HG03442 (cell line): Measurements from ENCODE around the gene CNGA3.

Source experiments
- ATAC-seq: cut with Tn5 transposase; IDR thresholded peaks from one replicate; pipeline ENCODE4 v1.9.1; 2021; ENCODE audit warnings: mild to moderate bottlenecking, moderate library complexity; ENCODE audit not compliant: unreplicated experiment

Gene CNGA3

DNA sequence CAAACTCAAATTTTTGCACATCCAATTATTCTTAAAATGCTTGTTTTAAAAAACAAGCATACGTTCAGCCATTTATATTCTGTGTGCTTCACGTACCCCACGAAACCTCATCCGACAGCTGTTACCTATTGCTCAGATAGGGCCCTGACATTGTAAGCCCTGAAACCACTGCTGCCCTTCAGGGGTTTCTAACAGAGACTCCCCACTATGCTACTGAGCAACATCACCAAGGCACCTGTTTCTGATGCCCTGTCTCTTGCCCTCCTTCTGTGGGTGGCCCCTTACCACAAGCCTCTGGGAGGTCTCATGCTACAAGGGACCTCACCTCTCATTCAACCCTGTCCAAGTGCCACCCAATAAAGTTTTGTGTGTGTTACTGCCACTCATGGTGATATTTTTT lies 18.5 kb upstream of the CNGA3 start:
- ATAC-seq, result no peak

DNA sequence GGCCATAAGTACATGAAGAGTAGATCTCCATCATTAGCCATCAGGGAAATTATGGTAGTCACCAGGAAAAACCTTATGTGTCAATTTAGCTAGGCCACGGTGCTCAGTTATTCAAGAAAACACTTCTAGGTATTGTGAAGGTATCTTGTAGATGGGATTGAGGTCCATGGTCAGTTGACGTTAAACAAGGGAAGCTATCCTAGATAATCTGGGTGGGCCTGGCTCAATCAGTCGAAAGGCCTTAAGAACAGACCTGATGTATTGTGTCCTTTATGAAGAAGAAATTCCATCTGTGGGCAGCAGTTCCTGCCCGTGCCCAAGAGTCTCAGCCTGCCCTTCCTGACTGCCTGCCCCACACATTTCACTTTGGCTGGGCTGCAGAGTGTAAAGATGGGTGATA lies 16.7 kb upstream of the CNGA3 start:
- no peak for ATAC-seq

DNA sequence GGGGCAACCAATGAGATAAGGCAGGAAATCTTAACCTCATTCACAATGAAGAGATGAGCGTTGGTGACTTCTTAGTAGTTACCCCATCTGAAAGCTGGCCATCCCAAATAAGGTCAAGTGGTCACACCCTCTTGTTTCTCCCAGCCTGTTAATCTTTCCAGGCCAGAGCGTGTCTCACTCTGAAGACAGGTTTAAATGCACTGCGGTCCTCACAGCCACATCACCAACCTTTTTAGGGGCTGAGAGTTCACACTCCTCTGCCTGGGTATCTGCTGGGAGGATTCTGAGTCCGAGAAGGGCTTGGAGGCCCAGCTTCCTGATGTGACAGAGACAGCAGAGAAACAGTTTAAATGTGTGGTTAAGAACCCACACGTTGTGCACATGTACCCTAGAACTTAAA lies 13.3 kb upstream of the CNGA3 start:
- no peak for ATAC-seq

DNA sequence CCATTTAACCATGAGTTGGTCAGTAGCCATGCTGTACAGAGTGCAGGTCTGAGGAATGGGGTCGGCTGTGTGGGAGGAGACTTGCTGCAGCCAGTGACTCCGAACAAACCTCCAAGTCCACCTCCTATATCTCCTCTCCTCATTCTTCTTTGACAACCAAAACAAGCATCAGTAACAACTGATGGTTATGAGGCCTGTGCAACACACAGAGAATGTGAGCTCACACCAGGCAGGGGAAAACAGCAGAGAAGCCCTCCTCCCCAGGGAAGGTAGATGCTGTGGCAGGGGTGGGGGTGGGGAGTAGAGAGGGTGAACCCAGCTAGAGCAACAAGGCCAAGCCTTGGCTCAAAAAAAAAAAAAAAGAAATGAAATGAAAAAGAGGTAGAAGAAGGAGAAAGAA lies 12.3 kb upstream of the CNGA3 start:
- ATAC-seq, result no peak

DNA sequence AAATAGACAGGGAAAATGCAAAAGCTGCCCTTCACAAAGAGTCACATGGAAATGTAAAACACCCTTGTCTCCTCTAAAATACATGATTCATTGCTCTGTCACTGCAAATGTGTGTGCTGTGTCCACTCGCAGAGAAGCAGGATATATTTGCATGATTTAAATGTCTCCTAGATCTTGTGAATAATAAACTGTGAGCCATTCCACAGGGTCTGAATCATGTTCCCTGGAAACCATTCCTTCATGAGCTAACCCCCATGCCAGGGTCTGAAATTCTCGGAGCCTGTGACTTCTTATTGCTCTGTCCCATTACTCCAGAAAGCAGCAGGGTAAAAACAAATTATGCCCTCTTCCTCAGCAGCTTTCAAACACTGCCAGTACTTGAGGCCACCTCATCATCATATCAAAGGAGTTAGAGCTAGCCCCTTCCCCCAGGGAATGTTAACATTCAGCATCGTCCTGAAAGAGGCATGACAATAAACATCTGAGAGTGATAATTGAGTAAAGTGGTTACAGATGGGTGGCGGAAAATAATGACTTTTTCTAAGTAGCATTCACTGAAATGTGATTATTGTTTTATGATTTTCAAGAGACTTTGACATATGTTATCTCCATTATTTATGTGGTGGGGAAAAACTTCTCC lies 11.7 kb upstream of the CNGA3 start:
- no peak for ATAC-seq

DNA sequence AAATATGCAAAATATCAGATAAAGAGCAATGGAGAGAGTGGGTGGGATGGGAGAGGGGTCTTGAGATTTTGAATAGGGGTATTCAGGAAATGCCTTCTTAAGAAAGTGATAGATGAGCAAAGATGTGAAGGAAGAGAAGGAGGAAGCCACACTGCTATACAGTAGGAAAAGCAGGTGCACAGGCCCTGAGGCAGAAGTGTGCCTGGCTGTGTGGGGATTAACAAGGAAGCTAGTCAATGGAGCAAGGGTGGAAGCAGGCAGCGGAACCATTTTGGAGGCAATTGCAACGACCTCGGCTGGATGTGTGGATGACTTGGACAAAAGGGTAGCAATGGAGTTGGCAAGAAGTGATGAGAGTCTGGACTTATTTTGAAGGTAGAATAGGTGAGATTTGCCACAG lies 11.0 kb upstream of the CNGA3 start:
- no peak for ATAC-seq

DNA sequence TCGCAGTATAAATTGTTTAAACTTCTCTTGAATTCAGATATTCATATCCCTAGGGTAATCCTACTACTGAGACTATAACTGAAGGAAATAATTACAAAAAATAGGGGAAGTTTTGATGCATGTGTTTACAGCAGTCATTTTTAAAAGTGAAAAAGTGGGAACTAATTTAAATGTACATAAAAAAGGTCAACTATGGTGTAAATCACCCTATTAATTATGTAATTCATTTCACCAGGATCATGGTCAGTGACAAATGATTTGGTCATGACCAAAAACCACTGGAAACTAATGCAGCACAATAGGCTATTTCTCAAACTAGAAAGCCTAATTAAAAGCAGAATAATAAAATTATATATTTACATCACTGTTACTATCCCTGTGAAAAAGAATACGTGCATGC lies 5.0 kb upstream of the CNGA3 start:
- ATAC-seq, result no peak

DNA sequence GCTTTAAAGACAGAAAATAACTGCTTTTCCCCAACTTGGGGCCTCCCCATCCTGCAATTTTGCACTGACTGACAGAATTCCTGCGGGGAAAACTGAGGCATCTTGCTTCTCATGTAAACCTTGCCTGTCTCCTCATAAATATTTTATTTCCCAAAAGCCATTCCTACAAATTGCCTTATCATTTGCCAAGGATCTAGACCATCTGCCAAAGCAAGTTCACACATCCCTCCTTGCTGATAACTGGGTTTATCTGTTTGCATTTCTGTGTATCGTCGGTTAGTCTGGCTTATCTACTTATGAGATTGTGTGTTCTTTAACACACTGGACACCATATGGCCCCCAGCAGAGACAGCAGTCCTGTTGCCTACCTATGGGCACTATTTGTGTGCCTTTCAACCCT lies 3.0 kb upstream of the CNGA3 start:
- ATAC-seq, result no peak

DNA sequence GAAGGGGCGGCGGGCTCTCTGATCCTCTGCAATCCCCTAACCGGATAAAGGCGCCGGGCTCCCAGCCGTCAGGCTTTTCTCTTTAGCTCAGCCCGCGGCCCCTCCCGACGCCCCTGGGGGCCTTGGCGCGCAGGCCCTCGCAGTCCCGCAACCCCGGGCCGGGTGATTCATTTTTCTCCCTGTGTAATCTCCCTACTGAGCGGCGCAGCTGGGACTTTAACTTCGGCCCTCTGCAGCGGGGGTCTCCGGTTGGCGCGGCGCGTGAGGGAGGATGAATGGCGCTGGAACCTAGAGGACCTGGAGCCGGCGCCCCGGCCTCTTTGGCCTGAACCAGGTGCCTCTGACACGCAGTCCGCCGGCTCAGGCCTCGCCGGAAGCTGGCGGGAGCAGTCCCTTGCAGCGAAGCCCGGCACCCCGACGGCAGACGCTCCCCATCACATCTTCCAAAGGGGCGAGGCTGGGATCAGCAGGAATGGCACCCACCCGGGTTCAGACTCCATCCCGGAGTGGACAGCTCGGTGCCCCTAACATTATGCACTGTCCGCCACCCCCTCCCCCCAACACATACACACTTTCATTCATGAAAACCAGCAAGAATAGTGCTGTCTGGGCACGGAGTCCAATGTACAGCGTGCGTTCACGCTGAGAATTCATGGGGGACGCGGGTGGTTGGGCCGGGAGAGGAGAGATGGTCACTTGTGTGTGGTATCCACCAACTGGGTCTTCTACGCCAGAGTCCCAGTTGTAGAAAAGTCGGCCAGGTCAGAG lies 1.2 kb downstream of the CNGA3 start:
- ATAC-seq, result no peak

DNA sequence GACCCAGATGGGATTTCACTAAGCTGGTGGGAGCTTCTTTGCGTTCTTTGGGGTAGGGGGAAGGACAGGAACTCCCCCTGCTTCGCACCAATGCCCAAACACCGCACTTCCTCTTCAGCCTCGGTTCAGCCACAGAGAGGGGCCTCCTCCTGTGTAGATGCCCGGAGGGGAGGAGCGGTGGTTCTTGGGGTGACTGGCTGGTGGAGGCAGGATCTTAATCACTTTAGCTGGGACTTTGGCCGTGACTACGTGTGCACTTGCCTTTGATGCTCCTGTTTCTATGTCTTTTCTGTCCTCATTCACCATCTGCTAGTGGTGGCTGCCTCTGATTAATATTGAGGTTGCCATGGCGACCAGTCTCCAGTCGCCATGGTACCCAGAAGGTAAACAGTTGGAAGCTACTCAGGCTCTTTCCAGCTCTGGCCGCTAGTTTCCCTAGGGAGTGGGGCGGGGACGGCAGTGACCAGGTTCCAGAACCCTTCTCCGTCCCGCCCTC lies 1.9 kb downstream of the CNGA3 start:
- no peak for ATAC-seq

DNA sequence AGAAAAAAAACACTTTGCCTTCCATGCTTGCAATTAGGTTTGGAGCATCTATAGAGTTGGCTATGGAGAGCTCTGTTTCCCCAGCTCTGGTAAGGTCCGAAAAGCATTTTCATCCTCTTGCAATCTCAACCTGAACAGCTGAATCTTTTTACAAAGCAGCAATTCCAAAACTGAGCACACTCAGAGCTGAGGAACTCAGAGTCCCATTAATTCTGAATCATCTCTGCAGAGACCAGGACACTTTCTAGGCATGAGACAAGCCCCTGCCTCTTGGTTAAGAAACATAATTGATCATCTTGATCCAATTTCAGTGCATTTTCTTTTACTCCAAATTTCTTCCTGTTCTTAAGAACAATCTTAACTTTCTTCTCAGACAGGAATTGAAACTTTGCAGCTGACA lies 4.2 kb downstream of the CNGA3 start:
- ATAC-seq, result no peak

DNA sequence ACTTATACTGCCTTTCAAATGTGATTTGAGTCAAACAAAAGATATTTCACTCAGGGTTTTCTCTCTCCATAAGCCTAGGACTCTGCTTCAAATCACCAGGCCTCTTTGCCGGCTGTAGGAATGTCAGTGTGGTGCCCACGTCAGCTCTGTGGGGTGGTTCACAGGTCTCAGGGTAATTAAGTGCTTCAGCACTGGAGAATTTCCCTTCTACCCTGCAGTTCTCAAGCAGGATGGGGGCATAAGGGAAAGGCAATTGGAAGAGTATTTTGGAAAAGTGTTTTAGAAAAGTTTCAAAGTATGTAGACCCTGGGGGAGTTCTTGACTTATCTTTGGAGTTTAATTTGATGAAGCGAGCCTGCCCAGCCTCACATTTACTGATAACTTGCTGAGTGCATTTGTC lies 9.6 kb downstream of the CNGA3 start:
- no peak for ATAC-seq

DNA sequence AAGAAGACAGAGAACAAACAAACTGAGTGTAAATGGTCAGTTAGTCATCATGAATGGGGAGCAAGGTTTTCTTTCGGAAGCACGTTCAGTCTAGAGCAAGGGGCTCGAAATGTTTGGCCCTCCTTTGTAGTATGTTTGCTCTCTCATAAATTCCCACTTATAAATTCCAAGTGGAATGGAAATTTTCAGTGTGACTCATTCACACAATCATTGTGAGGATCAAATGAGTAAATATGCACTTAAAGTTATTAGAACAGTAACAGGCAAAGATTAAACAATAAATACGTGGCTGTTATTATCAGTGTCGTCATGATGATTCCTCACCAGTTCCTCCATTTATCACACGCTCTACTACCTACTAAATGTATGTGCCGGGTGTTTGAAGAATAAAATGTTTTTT lies 10.5 kb downstream of the CNGA3 start:
- no peak for ATAC-seq

DNA sequence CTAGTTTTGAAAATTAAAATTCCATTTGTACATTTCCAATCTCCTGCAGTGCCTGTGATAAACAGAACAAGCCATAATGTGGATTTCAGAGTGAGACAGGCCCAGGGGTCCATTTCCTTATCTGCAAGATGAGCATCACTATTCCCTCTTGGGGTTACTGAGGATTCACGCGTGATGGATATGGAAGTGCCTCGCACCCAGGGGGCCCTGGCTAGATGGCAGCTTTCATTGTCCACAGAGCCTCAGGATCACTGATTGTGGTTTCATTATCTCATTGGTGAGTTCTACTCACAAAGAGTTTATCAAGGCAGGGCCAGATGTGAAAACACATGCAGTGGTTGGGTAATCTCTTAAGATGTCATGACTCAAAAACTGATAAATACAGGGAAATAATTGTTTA lies 11.6 kb downstream of the CNGA3 start:
- ATAC-seq, result no peak

DNA sequence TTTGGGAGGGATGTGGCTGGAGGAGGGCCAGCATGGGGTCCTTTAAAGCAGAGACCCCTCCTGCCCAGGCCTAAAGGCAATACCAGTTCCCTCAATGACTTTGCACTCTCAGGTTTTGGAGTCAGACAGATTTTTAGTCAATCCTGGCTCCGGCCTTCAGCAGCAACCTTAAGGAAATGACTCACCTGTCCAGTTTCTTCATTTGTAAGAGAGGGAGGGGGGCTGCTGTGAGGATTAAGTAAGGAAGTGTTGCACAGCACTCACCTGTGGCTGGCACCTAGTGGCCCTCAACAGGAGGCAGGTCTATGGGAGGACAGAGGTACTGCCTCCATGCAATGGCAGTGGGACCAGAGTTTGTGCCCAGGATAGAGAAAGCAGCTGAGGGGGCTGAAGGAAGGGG lies 13.7 kb downstream of the CNGA3 start:
- no peak for ATAC-seq

DNA sequence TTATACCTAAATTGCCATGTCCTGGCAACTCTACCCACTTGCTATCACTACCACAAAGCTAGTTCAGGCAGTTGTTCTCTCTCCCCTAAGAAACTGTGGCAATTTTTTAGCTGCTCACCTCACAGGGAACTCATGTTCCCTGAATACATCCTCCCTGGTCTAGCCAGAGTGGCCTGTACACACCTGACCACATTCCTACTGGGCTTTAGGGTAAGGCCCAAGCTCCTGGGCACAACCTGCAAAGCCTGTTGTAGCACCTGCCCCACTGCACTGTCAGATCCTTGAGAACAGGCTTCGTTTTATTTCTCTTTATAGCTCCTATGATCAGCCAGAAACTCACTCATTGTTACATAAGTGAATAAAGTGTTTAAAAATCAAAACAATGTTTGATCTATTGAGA lies 21.5 kb downstream of the CNGA3 start:
- no peak for ATAC-seq

DNA sequence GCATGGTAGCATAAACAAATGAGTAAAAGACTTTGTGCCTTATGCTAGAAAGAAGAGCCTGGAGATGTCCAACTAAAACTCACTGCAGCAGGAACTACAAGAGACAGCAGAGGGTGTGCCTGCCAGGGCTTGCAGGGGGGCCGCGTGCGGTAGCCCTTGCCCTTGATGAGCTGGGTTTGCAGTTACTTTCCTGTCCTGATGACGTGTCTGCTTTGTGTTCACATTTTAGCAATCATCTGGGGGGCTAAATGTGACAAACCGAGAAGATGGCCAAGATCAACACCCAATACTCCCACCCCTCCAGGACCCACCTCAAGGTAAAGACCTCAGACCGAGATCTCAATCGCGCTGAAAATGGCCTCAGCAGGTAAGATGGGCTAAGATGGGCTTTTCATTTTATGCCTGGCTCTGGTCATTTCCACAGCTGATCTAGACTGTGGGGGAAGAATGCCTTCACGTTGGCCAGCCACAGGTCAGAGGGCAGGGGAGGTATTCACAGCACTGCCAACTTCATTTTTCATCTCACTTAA lies 23.5 kb downstream of the CNGA3 start:
- no peak for ATAC-seq

DNA sequence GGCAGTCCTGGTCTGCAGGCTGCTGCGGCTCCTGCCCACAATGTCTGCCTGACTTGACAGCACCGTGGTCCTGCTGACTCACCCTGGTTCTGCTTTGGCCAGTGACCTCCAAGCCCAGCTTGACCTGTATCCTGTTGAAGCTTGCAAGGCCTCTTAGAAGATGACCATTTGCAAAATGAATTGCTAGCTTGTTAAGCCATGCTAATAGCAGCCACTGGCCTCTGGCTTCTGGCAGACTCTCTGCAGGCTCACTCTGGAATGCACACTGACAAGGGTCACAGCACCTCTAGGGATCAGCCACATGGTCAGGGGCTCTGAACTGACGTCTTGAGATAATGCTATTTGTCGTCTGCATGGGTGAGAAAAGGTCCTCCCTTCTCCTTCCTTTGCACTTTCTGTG lies 25.9 kb downstream of the CNGA3 start:
- ATAC-seq, result no peak

DNA sequence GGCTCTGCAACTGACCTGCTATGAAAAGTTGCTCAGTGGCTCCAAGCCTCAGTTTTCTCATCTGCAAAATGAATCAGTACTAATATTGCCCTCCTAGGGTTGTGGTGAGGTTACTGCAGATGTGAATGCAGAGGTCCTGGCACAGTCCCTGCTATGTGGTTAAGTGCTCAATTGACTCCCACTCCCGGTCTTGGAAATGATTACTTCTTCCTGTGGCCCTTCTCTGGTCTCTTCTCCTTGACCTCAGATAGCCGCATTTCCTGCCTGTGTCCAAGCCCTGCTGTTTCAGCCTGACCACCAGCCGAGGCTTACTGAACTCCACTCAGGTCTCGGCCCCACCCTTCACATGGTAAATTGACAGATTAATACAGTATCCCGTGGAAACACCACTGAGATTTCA lies 26.3 kb downstream of the CNGA3 start:
- ATAC-seq, result no peak

DNA sequence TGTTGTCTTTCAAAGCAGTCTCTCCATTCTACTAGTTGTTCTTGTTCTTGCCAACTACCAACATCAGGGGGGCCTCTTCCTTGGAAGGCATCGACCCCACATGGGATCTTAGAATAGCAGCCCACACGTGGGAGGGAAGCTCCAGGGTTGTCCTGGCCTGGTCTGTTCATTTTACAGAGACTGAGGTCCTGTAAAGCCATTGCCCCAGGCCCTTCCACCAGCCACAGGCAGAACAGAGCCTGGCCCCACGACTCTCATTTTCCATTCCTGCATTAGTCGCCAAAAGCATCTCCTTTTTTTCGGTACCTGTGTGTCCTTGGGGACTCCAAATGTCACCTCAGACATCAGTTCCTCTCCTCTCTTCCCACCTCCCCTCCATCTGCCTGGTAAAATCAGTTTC lies 28.0 kb downstream of the CNGA3 start:
- no peak for ATAC-seq

DNA sequence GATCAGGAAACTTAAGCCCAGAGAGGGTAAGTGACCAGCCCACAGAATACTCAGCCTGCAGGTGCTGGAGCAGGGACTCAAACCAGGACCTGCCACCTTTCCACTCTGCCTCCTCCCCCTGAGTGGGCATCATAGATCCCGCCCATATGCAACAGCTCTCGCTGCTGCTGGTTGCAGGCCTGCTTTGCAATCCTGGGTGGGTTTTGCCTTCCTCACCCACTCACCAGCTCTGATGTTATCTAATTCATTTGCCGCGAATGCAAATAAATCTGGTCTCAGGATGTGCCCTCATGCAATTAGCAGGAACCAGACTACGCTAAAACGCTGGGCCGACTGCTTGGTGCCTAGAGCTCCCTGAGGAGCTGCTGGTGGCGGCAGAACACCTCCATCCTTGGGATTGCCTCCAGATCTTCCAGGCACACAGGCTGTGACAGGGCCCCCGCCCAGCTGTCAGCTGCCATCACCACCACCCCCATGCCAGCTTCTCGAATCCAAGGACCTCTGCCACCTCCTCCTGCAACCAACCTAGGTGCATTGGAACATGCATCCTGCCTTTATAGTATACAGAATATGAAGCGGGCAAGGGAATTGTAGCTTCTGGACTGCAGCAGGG lies 28.8 kb downstream of the CNGA3 start:
- no peak for ATAC-seq

DNA sequence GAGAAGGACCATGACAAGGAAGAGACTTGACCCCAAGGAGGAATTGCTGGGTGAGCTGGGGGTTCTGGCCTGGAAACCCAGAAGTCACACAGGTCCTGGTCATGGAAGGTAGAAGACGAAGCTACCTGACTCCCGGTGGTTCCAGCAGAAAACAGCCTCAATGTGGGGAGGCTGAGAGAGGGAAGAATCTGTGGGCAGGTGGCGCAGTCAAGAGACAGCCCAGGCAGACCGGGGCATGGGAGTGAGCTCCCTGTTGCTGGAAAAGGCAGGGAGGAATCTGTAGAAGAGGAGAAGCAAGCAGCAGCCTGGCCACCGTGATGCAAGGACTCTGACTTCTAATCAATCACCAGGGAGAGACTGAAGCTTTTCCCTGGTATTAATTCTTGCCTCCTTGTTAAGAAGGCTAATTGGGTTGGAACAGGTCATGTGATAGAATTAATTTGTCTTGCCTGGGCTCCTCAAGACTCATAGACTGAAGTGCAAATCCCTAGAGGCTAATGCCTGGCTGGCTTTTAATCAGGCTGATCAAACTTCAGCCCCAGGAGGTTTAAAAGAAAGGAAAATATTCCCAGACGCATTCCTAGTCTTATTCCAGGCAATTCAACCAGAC lies 30.1 kb downstream of the CNGA3 start:
- ATAC-seq, result no peak
